ENCODE results near the gene GNE.

The GNE gene

DNA sequence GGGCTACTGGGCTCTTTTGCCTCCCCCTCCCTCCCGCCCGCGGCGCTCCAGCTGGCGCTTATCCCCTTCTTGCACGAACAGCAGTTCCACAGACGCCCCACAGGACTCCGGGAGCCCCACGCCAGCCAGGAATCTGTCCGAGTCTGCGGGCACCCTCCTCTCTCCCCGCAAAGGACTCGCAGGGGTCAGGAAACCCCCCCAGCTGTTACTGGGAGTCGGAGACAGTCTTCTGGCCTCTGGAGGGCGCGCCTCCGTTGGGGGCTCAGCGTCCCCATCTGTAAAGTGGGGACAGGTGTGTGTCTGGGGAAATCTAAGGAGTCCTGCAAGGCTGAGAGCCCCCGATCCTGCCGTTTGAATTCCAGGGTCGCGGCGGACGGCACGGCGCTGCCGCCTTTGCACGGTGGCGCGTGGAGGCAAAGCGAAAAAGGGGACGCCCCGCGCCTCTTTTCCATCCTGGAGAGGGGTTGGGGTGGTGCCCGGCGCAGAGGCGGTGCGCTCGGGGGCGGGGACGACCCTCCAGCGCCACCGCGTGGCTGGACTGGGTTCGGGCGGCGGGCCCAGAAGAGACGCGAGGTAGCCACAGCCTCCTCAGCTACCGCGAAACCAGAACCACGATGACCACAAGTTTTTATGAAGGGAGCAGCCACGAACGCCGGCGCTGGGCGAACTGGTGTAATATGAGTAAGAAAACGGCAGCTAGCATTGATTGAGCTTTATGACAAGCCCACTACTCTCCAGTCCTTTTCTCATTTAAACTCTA lies 91.9 kb downstream of the GNE start:
- DNase-seq (ENCODE audit: low read depth in 2 of 2), result peak; percentile 79 to 80

DNA sequence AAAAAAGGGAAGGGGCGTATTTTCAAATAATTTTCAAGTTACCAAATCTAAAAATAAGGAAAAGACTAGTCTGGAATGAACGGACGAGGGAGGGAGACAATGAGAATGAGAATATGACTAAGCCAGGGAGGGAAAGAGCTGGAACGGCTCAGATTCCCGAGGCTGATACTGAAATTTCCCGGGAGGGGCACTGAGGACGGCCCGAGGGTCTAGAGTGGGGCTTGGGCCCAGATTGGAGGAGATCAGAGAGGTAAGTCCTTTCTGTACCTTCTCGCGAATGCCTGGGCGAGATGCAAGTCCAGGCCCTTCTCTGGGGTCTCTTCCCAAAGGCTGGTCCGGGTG lies 92.5 kb downstream of the GNE start:
- DNase-seq (ENCODE audit: low read depth in 2 of 2), result no peak

DNA sequence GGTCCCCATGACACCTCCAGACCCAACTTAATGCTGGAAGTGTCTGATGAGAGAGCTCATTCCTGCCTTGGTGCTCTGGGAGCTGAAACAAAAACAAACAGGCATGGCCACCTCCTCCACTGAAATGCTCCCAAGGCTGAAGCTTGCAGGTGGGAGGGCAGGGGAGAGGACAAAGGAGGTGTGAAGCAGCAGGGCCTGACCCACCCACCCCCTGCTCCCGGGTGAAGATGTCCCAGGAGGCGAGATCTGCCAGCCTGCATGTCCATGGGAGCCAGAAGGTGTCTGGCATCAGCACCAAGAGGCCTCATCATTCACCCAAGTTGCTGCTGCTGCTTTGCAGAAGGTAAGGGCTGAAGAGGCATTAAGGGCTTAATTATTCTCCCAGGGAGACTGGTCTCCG lies 93.3 kb downstream of the GNE start:
- no peak for DNase-seq (ENCODE audit: low read depth in 2 of 2)
